PC-3 (cell line): ENCODE data around the gene REEP1. TPM values are rescaled to one million over a fixed set of nuclear protein-coding genes. Genes with fewer than 3 reads are reported as not detected.

ENCODE experiments used
- ATAC-seq: fragments of 200-7000 bp; cut with Tn5 transposase; 2 replicates; pipeline ENCODE4 v1.9.1; 2020; ENCODE audit warnings: mild to moderate bottlenecking, moderate library complexity
- BruUV-seq: library from RNA; stranded (reverse); fragments of 400-500 nt; replicated peaks from 2 replicates; lab custom pipeline; 2021; lab: Mats Ljungman, UMichigan
- CTCF ChIA-PET: fragments of 300-600 bp; sonication (Branson Sonifier 250); formaldehyde crosslinking; loops from one replicate; lab custom pipeline; 2022; ENCODE audit warnings: antibody characterized with exemption; lab: Charles Lee
- POLR2A ChIA-PET: fragments of 300-600 bp; sonication (Branson Sonifier 250); formaldehyde crosslinking; loops from one replicate; lab custom pipeline; 2022; ENCODE audit warnings: antibody characterized with exemption; ENCODE audit not compliant: unreplicated experiment; lab: Charles Lee
- DNase-seq: peaks from one replicate; pipeline ENCODE4 v3.0.0-alpha.2; 2015
- H2AFZ ChIP-seq: fragments of 300-600 bp; sonication (generic); 2 replicates; pipeline ENCODE4 v1.6.0; 2016; ENCODE audit warnings: antibody characterized with exemption, low read length
- H3F3A ChIP-seq: fragments of 300-600 bp; sonication (generic); one replicate; pipeline ENCODE4 v1.6.0; 2017; ENCODE audit warnings: antibody characterized with exemption, low read length, control low read depth, mild to moderate bottlenecking; ENCODE audit not compliant: unreplicated experiment
- H3K27ac ChIP-seq: fragments of 300-600 bp; sonication (generic); 2 replicates; pipeline ENCODE4 v1.5.1; 2016; ENCODE audit warnings: mild to moderate bottlenecking, low read length
- H3K27me3 ChIP-seq: fragments of 300-600 bp; sonication (generic); 2 replicates; pipeline ENCODE4 v1.6.1; 2016; ENCODE audit warnings: low read length, mixed read lengths
- H3K36me3 ChIP-seq: fragments of 300-600 bp; sonication (generic); 2 replicates; pipeline ENCODE4 v1.6.1; 2016; ENCODE audit warnings: low read depth, mixed run types, low read length, mixed read lengths
- H3K4me1 ChIP-seq: fragments of 300-600 bp; sonication (generic); 2 replicates; pipeline ENCODE4 v1.5.1; 2016; ENCODE audit warnings: low read length; ENCODE audit not compliant: insufficient read depth
- H3K4me2 ChIP-seq: fragments of 300-600 bp; sonication (generic); 2 replicates; pipeline ENCODE4 v1.6.0; 2016; ENCODE audit warnings: low read length
- H3K4me3 ChIP-seq: fragments of 300-600 bp; sonication (generic); 2 replicates; pipeline ENCODE4 v1.5.1; 2016; ENCODE audit warnings: mild to moderate bottlenecking, low read length, mixed read lengths
- H3K79me2 ChIP-seq: fragments of 300-600 bp; sonication (generic); 2 replicates; pipeline ENCODE4 v1.6.1; 2017; ENCODE audit warnings: low read length, mixed read lengths
- H3K9ac ChIP-seq: fragments of 300-600 bp; sonication (generic); 2 replicates; pipeline ENCODE4 v1.6.0; 2016; ENCODE audit warnings: mild to moderate bottlenecking, low read length
- H3K9me2 ChIP-seq: fragments of 300-600 bp; sonication (generic); replicated peaks from 2 replicates; pipeline ENCODE4 v1.6.1; 2016; ENCODE audit warnings: mixed run types, low read length, mixed read lengths
- H3K9me3 ChIP-seq: fragments of 300-600 bp; sonication (generic); 2 replicates; pipeline ENCODE4 v1.6.1; 2016; ENCODE audit warnings: low read length, mixed read lengths
- H4K20me1 ChIP-seq: fragments of 300-600 bp; sonication (generic); 2 replicates; pipeline ENCODE4 v1.6.1; 2016; ENCODE audit warnings: low read length, mixed read lengths
- EZH2 ChIP-seq: fragments of 300-600 bp; sonication (generic); IDR thresholded peaks from one replicate; pipeline ENCODE4 v1.6.1; 2017; ENCODE audit warnings: antibody characterized with exemption, mild to moderate bottlenecking, low read length; ENCODE audit not compliant: unreplicated experiment
- EZH2phosphoT487 ChIP-seq: fragments of 300-600 bp; sonication (generic); IDR thresholded peaks from 2 replicates; pipeline ENCODE4 v1.6.1; 2018; ENCODE audit warnings: mild to moderate bottlenecking, antibody characterized with exemption, low read length, borderline replicate concordance
- intact Hi-C: fragments of 100-400 bp; cut with micrococcal nuclease; formaldehyde crosslinking; loops from 2 replicates; pipeline ENCODE4 v1.9.0; 2023
- total RNA-seq: library from RNA; depleted of rRNA; stranded (reverse); fragments of >200 nt; gene quantifications from 2 replicates; pipeline ENCODE4 v1.2.3, GENCODE V29; 2014
- TF ChIP-seq, protein P1 (sequence below): fragments of 300-600 bp; sonication (generic); conservative IDR thresholded peaks from 2 replicates; pipeline ENCODE4 v1.5.1; 2017; ENCODE audit warnings: antibody characterized with exemption, low read depth, mild to moderate bottlenecking, low read length

The REEP1 gene
- total RNA-seq, 1 experiment from 2014 or later, result not detected

DNA sequence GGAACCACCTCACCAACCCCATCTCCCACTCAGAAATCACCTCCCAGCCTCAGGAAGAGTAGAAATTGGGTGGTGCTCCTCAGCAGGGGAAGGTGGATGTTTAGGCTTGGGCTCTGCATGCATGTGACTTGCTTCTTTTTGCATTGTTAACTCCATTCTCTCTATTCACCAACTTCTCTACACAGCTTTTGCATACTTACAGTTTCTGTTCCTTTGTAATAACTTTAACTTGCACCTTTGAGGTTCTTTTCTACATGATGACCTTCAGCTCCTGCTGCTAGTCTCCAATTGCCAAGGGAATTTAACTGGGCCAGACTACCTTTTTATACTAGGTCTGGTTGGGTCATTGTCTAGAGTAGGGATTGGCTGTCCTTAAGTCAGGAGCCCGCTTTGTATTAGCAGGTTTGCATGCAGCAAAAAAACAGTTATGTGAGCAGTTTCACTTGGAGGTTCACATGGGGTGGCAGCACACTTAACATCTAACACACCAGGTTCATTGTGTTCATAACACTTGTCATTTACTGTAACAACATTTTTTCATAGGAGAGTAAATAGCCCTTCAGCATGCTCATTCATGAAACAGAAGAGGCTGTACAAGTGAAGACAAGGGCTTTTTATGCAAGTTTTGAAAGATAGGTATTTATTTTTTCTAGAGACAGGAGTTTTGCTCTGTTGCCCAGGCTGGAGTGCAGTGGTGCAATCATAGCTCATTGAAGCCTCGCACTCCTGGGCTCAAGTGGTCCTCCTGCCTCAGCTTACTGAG, 126.2 kb downstream of the REEP1 start:
- Histone ChIP-seq H3K9me2 (no peaks in the 10 kb centered on the region), H3K9ac (no peak overlapping the region), H3K4me3 (no peak overlapping the region), H3K79me2 (no peaks in the 10 kb centered on the region), H3K4me2 (no peak overlapping the region), H3K27ac (no peak overlapping the region), H3K9me3 (no peaks in the 10 kb centered on the region), H3K36me3 (peaks cover 60% of the 10 kb centered on the region), H3K4me1 (no peaks in the 10 kb centered on the region), H4K20me1 (no peaks in the 10 kb centered on the region), H2AFZ (no peak overlapping the region), H3F3A (no peaks in the 10 kb centered on the region), H3K27me3 (no peaks in the 10 kb centered on the region)
- DNase-seq, result no peak
- CTCF ChIA-PET, result no interaction called here
- no peak for ATAC-seq
- POLR2A ChIA-PET, result no interaction called here
- intact Hi-C loops, result no loop called here
- no peak for TF ChIP-seq EZH2phosphoT487
- no peak for TF ChIP-seq EZH2
- TF ChIP-seq, protein P1, sequence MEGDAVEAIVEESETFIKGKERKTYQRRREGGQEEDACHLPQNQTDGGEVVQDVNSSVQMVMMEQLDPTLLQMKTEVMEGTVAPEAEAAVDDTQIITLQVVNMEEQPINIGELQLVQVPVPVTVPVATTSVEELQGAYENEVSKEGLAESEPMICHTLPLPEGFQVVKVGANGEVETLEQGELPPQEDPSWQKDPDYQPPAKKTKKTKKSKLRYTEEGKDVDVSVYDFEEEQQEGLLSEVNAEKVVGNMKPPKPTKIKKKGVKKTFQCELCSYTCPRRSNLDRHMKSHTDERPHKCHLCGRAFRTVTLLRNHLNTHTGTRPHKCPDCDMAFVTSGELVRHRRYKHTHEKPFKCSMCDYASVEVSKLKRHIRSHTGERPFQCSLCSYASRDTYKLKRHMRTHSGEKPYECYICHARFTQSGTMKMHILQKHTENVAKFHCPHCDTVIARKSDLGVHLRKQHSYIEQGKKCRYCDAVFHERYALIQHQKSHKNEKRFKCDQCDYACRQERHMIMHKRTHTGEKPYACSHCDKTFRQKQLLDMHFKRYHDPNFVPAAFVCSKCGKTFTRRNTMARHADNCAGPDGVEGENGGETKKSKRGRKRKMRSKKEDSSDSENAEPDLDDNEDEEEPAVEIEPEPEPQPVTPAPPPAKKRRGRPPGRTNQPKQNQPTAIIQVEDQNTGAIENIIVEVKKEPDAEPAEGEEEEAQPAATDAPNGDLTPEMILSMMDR, result no peak
- no TSS peak for BruUV-seq

DNA sequence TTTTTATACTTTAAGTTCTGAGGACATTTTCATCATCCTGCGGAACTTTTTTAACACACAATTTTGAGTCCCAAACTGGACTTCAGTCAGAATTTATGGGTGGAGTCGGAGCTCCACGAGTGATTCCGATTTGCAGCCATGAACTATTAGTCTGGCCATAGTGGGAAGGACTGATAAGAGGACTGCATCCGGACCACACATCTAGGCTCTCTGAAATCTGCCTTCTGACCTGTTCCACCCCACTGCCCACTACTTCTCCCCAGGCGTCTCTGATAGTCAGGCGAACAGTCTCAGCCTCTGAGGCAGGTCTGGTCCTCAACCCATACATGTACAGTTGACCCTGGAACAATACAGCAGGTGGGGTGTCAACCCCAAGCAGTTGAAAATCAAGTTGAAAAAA, 133.0 kb downstream of the REEP1 start:
- DNase-seq (no peak), ATAC-seq (no peak)
- CTCF ChIA-PET, result no interaction called here
- Histone ChIP-seq H2AFZ (no peak overlapping the region), H3K4me2 (no peak overlapping the region), H3K4me1 (peaks cover 13% of the 10 kb centered on the region), H3K79me2 (peaks cover 55% of the 10 kb centered on the region), H3F3A (no peaks in the 10 kb centered on the region), H4K20me1 (0 out of 2 replicates have a peak, but pooled peaks cover 6% of the 10 kb centered on the region), H3K9me2 (no peaks in the 10 kb centered on the region), H3K4me3 (no peak overlapping the region), H3K9ac (no peak overlapping the region), H3K36me3 (peaks cover 22% of the 10 kb centered on the region), H3K9me3 (no peaks in the 10 kb centered on the region), H3K27me3 (no peaks in the 10 kb centered on the region), H3K27ac (no peak overlapping the region)
- TF ChIP-seq, protein P1, result no peak
- TF ChIP-seq EZH2phosphoT487 (no peak), EZH2 (no peak)
- no TSS peak for BruUV-seq
- POLR2A ChIA-PET, result no interaction called here
- intact Hi-C loops, result no loop called here

- no peaks in the 10 kb centered on the region for H3K27me3 ChIP-seq
Observed at GRCh38 chr2:86203614-86204013, 133.8 kb downstream of the REEP1 start.

More at GRCh38 chr2:86203614-86204013, 133.8 kb downstream of the REEP1 start:
- Histone ChIP-seq H3K4me3 (no peak overlapping the region), H3K27ac (no peak overlapping the region), H3K9me3 (no peaks in the 10 kb centered on the region), H3K36me3 (peaks cover 16% of the 10 kb centered on the region), H3K4me2 (no peak overlapping the region), H3K9me2 (no peaks in the 10 kb centered on the region), H2AFZ (no peak overlapping the region), H3K4me1 (peaks cover 13% of the 10 kb centered on the region), H3F3A (no peaks in the 10 kb centered on the region), H4K20me1 (0 out of 2 replicates have a peak, but pooled peaks cover 6% of the 10 kb centered on the region), H3K79me2 (peaks cover 57% of the 10 kb centered on the region), H3K9ac (no peak overlapping the region)
- ATAC-seq, result no peak
- no TSS peak for BruUV-seq
- no peak for DNase-seq
- ChIA-PET POLR2A (no interaction called here), CTCF (no interaction called here)
- intact Hi-C loops, result no loop called here
- TF ChIP-seq EZH2, result no peak
- TF ChIP-seq EZH2phosphoT487, result no peak
- TF ChIP-seq, protein P1, result no peak
